Measurements from ENCODE around the gene NEK9.
"Not testable (repeated sequence)": the region's sequence is repeated elsewhere in the genome, so short reads cannot be mapped to it uniquely, and the experiment has no call there.

Gene NEK9

DNA sequence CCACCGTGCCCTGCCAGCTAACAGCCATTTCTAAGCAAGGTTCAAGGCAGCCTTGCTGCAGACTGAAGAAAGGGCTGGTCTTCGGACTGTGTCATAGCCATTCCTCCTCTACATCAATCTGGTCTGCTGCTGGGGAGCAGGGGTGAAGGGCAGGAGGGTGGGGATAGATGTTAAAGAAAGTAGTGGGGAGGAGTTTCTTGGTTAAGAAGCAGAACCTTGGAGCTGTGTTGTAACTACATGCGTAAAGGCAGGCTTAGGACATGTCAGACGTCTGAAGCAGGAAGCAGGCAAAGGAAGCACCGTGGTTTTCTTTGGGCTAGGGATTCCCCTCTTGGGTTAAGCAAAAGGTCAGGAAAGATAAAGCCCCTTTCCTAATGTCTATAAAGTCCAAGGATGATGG, 18.1 kb upstream of the NEK9 start:
- DNase-seq (ENCODE audit: low read depth, low spot score), result no peak

DNA sequence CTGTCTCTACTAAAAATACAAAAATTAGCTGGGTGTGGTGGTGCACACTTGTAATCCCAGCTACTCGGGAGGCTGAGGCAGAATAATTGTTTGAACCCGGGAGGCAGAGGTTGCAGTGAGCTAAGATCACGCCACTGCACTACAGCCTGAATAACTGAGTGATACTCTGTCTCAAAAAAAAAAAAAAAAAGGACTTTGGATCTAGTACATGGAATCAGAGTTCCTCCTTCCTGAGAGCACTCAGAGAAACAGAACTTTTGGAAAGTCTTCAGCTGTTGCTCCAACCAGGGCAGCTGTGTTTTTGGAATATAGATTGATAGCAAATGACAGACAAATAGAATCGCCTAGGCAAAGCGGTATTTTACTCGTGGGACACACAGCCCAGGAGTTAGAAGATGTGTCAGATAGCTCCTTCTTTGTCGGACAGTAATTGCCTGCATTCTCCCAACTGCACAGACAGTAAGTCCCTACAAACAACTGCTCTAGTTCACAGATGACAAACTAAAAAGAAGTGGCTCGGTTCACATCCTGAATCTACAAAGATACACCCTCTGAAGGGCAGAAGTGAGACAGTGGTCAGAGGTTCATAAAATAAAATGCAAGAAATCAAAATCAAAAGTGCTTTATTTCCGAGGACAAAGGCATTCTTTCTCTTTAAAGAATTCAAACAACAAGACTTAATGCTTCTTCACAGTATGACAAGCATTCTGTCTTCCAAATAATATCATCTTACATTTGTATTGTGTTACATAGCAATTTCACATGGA, 17.1 kb upstream of the NEK9 start:
- DNase-seq (ENCODE audit: low read depth, low spot score), result no peak

DNA sequence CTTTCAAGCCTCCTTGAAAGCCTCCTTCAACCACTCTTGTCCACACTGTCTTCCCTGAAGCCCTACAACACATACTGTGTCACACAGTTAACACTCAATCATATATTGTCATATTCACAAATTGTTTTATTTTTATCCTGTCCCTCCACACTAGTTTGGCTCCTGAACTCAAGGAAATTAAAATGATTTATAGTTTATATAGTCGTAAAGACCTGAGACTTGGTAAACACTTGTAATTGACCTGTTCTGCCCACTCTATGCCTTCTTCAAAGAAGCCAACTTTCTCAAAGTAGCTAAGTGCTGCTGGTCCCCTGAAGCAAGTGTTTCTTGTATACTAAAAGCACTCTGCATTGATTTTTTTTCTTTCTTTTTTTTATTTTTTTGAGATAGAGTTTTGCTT, 15.6 kb upstream of the NEK9 start:
- no peak for DNase-seq (ENCODE audit: low read depth, low spot score)

DNA sequence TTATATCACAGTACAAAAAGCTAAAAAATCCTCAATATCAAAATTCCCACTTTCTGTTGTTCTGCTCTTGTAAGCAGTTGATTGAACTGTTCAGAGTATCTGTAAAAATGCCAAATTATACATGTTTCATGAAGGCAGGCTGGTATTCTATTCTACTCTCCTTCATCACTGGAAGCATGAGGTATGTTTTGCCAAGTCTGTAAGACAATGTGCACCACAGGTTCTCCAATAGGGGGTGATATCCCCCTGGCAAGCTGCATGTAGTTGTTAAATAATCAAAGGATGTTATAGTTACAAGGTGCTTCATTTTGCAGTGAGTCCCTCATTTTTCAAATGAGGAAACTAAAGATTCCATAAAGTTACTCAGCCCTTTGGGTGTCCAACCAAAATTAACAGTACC, 15.1 kb upstream of the NEK9 start:
- no peak for DNase-seq (ENCODE audit: low read depth, low spot score)

DNA sequence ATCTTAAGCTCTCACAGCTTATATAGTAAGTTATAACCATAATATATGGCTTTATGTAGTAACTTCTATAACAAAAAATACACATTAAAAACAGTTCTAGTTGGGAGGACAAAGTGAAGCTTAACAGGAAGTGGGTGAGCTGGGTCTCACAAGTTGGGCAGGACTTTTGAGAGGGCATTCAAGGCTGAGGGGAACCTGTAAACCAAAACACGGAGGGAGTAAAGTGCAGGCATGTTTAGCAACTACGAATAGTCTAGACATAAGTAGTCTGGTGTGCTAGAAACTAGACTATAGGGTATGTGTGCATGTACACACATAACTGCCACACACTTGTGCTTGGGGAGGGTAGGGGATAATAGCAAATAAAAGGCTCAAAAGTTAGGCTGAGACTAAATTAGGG, 14.2 kb upstream of the NEK9 start:
- DNase-seq (ENCODE audit: low read depth, low spot score), result no peak

DNA sequence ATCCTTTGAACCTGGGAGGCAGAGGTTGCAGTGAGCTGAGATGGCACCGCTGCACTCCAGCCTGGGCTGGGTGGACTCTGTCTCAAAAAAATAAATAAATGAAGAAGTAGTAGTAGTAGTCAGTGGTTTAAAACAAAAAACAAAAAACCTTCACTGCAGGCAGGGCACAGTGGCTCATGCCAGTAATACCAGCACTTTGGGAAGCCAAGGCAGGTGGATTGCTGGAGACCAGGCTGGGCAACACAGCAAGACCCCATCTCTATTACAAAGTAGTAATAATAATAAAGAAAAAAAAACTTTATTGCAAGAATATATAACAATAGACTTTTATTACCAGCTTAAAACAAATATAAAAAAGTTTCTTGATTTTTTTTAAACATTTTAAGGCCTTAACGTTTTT, 13.8 kb upstream of the NEK9 start:
- no peak for DNase-seq (ENCODE audit: low read depth, low spot score)

DNA sequence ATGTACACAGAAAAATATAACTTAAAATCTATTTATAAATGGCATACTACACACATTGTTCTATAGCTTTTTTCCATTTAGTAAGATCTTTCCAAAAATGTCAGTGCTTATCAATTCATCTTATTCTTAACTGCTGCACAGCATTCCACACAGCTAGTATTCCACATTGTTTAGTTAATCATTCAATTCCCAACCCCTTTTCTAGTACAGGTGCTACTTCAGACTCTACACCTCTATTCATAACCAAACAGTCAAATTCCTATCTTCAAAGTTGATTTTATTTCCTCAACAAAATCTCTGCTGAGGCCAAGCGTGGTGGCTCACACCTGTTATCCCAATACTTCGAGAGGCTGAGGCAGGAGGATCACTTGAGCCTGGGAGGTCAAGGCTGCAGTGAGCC, 12.3 kb upstream of the NEK9 start:
- no peak for DNase-seq (ENCODE audit: low read depth, low spot score)

DNA sequence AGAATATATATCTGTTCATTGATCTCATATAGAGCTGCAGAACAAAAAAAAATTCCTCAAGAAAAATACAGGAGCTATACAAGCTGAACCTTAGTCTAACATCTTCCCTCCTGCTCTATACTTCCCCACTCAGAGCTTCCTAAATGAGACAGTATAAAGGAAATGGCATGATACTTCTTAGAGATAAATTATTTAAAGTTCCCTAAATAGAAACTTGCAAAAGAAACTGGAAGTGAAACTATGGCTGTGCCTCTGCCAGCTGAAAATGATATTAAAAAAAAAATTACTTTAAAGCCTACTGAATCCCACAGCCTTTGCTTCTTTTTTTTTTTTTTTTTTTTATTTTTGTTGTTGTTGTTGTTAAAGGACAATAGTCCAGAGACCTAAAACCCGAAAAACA, 11.6 kb upstream of the NEK9 start:
- no peak for DNase-seq (ENCODE audit: low read depth, low spot score)

DNA sequence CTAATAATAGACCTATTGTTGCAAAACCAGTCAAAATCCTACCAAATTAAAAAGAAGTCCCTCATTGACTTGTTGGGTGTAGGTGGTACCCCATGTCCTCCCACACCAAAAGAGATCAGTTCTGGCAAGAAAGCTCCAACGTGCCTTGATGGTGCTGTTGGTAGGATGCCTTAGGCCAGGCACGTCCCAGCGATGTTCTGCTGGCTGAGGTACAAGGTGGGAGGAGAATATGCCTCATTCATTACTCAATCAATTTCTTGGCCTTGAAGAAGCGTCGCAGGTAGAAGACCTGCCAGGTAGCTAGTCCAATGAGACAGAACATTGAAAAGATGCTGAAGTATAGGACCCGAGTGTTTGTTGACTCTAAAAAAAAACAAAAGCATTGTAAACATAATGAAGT, 7.8 kb upstream of the NEK9 start:
- DNase-seq (ENCODE audit: low read depth, low spot score), result no peak

DNA sequence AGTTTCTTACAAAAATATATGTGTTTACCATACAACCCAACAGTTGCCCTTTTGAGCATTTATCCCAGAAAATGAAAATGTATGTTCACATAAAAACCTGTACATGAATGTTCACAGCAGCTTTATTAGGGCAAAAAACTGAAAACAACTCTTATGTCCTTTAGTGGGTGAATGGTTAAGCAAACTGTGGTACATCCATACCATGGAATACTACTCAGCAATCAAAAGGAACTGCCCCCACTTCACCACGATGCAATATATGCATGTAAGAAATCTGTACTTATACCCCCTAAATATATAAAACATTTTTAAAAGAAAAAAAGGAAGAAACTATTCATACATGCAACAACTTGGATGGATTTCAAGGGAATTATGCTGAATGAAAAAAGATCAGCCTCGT, 6.7 kb upstream of the NEK9 start:
- DNase-seq (ENCODE audit: low read depth, low spot score), result no peak

DNA sequence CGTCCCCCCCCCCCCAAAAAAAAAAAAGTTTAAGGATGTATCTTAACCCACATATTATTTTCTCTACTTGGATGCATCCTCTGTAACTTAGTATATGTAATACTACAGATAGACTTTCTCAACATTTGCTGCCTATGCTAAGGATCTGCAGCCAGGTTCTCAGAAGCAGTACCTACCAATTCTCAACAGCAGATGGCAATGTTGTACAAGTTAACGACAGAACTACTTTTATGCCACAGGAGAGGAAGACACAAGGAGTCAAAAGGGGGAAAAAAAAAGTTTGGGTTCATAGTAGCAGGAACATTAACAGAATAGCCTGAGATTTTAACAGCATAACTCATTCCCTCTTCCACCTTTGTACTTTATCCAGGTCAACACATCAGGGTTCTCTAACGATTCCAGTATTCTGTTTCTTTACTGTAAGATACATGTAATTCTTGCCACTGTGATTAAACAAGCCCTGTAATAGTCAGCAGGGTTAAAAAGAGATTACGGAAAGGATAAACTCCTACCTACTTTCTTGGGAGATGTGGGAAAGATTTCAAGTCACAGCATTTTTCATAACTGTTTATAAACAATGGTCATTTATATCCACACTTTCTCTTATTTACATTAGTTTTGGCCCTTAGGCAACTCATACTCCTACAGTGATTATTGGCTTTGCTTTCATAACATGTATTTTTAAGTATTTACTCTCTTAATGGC, 5.7 kb upstream of the NEK9 start:
- DNase-seq (ENCODE audit: low read depth, low spot score), result no peak

DNA sequence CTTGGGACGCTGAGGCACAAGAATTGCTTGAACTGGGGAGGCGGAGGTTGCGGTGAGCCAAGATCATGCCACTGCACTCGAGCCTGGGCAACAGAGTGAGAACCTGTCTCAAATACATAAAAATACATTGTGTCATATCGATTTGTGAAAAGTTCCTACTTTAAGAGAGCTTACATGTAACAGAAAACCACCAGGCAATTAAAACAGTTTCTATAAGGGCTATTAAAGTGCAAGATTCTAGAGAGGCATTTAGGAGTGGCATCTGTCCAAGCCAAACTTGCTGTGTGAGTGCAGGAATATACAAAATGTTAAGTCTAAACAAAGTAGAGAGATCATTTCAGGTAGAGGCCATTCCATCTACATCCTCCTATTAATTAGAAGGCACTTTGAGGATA, 1.7 kb upstream of the NEK9 start:
- DNase-seq (ENCODE audit: low read depth, low spot score), result no peak

DNA sequence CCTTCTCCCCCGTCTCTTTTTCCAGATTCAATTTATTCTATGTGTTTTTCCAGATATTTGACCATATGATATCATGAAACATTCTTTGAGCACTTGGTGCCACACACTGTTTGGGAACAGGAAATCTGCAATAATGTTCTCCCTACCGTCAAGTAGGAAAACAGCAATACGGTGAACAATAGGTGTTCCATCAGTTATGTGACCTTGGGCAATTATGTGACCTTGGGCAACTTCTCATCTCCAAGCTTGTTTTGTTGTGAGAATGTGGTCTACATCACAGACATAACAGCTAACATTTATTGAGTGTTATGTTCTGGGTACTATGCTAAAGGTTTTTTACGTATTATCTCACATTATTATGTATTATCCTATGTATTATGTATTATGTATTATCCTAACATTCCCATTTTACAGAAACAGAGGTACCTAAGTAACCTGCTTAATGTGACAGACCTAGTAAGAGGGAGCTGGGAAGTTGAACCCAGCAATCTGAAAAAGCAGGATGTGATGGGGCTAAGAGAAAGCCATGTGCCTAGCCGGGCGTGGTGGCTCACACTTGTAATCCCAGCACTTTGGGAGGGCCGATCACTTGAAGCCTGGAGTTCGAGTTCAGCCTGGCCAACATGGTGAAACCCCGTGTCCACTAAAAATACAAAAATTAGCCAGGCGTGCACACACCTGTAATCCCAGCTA, 1.2 kb upstream of the NEK9 start:
- no peak for DNase-seq (ENCODE audit: low read depth, low spot score)

DNA sequence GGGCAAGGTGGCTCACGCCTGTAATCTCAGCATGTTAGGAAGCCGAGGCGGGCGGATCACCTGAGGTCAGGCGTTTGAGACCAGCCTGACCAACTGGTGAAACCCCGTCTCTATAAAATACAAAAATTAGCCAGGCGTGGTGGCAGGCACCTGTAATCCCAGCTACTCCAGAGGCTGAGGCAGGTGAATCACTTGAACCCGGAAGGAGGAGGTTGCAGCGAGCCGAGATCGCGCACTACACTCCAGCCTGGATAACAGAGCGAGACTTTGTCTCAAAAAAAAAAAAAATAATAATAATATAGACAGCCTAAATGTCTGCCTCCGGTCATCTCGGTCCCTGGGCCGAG, 599 bp upstream of the NEK9 start:
- DNase-seq (ENCODE audit: low read depth, low spot score), result not testable (repeated sequence)

DNA sequence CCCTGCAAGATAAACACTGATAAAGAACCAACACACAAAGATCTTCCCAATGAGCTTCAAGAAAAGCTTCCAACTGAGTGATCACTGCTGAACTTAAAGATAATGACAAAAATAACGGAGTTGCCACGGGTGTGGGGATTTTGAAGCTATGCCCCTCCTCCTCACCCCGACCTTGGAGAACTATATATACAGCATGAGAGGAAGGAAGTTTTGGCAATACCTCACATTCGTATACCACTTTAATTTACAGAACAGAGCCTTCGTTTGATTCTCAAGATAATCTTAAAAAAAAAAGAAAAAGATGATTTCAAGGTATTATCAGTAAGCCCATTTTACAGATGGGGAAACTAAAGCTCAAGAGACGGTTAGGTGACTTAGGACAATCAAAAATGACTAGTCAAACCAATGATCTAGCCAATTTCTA, 715 bp downstream of the NEK9 start:
- no peak for DNase-seq (ENCODE audit: low read depth, low spot score)

DNA sequence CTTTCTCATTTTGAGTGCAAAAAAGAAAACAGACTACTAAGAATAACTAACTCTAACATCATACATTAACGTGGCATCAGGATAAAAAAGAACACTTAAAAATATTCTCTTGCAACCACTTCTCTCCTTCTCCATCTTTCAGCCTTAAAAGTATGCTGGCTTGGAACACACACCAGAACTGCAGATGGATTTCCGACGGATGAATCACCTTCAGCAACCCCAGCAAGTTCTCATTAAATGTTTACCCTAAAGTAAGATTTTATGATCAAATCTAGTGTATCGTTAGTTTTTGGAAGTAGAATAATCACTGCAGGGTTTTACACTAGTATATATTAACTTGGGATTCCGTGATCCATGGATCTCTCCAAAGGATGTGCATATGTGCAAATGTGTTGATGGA, 1.2 kb downstream of the NEK9 start:
- DNase-seq (ENCODE audit: low read depth, low spot score), result no peak

DNA sequence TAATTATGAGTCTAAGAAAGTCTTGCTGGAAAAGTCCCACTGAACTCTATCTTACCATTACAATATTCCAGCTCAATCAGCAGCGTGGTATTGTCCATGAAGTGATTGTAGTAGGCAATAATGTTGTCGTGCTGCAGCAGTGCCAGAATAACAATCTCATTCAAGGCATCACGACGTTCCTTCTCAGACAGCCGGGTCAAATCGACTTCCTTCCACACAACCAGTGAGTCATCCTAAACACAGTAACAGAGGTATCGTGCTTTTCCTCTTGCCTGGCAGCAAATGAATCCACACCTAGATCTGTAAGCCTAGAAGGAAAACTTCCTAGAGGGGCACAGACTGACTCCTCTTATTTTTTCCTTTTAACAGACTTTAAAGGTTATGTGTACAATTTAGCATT, 2.9 kb downstream of the NEK9 start:
- no peak for DNase-seq (ENCODE audit: low read depth, low spot score)

DNA sequence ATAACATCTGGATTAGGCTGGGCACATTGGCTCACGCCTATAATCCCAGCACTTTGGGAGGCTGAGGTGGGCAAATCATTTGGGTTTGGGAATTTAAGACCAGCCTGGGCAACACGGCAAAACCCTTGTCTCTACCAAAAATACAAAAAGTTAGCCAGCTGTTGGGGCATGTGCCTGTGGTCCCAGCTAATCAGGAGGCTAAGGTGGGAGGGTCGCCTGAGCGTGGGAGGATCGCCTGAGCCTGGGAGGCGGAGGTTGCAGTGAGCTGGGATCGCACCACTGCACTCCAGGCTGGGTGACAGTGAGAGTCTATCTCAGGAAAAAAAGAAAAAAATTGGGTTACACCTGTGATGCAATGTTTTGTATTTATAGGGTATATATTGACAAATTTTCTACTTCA, 5.3 kb downstream of the NEK9 start:
- no peak for DNase-seq (ENCODE audit: low read depth, low spot score)

DNA sequence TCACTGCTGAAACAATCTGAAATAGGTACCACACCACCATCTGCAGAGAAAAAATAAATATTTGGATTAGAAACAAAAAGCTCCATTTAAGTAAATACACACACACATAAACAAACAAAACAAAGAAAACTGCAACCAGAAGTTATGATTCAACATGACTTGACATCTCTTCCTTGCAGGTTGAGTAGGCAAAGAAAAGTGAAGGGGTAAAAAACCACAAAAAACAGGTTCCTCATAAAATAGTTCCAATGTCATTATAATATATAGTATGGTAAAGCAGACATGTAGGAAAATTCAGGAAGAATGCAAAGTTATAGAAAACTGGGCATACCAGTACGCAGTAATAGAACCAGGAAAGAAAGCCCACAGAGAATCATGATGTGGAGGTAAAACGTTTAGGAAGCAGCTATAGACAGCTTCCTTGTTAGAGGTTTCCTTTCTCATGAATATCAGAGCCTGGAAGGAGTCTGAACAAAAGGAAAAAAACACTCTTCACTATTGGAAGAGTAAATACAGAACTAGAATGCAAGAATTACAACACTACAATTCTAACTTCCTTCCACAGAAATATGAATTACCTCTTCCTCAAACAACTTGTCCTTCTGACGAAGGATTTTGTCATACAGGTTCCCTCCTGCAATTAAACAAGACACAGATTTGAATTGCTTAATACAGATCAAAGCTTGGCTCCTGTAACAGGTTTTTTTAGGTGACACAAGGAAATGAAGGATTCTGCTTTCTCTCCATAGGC, 6.1 kb downstream of the NEK9 start:
- no peak for DNase-seq (ENCODE audit: low read depth, low spot score)

DNA sequence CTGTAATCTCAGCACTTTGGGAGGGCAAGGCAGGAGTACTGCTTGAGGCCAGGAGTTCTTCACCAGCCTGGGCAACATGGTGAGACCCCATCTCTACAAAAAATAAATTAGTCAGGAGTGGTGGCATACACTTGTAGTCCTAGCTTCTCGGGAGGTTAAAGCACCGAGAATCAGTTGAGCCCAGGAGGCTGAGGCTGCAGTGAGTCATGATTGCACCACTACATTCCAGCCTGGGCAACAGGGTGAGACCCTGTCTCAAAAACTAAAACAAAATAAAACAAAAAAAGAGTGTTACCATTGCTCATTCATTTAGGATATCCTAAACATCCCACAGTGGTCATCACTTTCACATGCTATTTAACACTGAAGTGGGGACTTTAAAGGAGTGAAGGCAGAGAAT, 7.8 kb downstream of the NEK9 start:
- DNase-seq (ENCODE audit: low read depth, low spot score), result no peak

DNA sequence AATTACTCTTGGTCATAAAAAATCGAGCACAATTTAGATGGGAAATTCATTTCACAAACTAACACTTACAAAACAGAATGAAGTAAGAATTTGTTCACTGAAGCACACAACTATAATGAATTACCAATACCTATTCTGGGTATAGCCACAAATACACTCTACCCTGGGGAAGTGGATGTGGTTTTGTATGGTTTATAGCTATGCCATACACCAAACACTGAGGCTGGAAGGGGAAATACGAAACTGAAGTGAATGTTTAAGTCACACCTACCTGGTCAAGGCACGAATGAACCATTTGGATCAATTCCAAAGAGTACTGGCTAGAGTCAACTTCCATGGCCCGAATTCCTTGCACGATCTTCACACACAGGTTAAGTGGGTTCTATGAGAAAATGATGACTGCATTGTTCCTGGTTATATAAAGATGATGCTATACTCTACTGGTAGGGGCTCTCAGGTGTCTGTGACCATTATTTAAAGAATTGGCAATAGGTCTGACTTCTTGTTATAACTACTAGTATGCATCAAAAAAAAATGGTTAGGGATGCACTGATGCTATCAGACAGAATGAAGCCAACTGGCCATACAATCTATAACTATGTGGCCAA, 12.8 kb downstream of the NEK9 start:
- no peak for DNase-seq (ENCODE audit: low read depth, low spot score)

DNA sequence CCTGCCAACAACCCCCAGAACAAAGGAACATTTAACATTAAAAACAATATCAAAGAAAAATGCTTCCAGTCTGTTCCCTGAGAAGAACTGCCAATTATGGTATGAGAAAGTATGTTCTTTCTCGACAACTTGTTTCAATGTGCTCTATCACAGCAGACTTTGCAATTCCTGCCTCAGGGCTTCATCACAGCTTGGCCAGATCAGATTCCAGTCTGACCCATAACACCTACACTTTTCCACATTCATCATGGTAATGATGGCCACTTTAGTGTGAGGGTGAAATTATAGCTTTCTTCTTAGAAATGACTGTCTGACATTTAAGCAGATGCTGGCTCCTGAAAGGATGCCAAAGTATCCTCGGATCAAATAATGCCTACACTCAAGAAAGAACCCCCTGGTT, 17.0 kb downstream of the NEK9 start:
- DNase-seq (ENCODE audit: low read depth, low spot score), result no peak
